PFSK-1 (cell line): ENCODE results near the gene GJB2.

Experiments used
- FOXP2 ChIP-seq: optimal IDR thresholded peaks from 2 replicates; pipeline ENCODE3; 2011; ENCODE audit warnings: borderline replicate concordance, control low read depth, inconsistent platforms; ENCODE audit not compliant: insufficient read depth; ENCODE audit errors: extremely low read length, extremely low read depth
- POLR2AphosphoS5 ChIP-seq: IDR thresholded peaks from 2 replicates; pipeline ENCODE4 v1.6.1; 2012; ENCODE audit warnings: low read depth, mild to moderate bottlenecking, control low read depth, low read length, moderate library complexity
- REST ChIP-seq, 2 experiments: IDR thresholded peaks; 2 replicates each; pipeline versions ENCODE4 v1.6.1 to v1.8.0; 2011 to 2012; ENCODE audit warnings: low read depth in 2 of 2, low read length in 2 of 2, control low read depth in 1 of 2, inconsistent platforms in 1 of 2, mild to moderate bottlenecking in 1 of 2, moderate library complexity in 1 of 2; ENCODE audit not compliant: insufficient read depth in 1 of 2
- SIN3A ChIP-seq: IDR thresholded peaks from 2 replicates; pipeline ENCODE4 v1.6.1; 2012; ENCODE audit warnings: mild to moderate bottlenecking, low read length, moderate library complexity, borderline replicate concordance; ENCODE audit not compliant: insufficient read depth
- TAF1 ChIP-seq: IDR thresholded peaks from 2 replicates; pipeline ENCODE4 v1.6.1; 2012; ENCODE audit warnings: low read length, control low read depth, borderline replicate concordance; ENCODE audit not compliant: insufficient read depth

GJB2 gene

GRCh38 chr13:20161951-20162300 lies 30.8 kb downstream of the GJB2 start:
- TF ChIP-seq SIN3A (no peak), REST (IDR thresholded peaks at IDR 0.05; ENCODE audit: insufficient read depth in 1 of 2, low read depth in 2 of 2, low read length in 2 of 2) (no peak), TAF1 (no peak), FOXP2 (no peak), POLR2AphosphoS5 (no peak)

GRCh38 chr13:20161275-20161950 lies 31.3 kb downstream of the GJB2 start:
- TF ChIP-seq REST (IDR thresholded peaks at IDR 0.05; ENCODE audit: insufficient read depth in 1 of 2, low read depth in 2 of 2, low read length in 2 of 2) (no peak), FOXP2 (no peak), POLR2AphosphoS5 (no peak), TAF1 (no peak), SIN3A (no peak)

- TF ChIP-seq TAF1 = no peak
- TF ChIP-seq REST (IDR thresholded peaks at IDR 0.05; ENCODE audit: insufficient read depth in 1 of 2, low read depth in 2 of 2, low read length in 2 of 2) = no peak
- TF ChIP-seq POLR2AphosphoS5 = no peak
- no peak for TF ChIP-seq FOXP2
- TF ChIP-seq SIN3A = no peak
These were observed 32.1 kb downstream of the GJB2 start, which contains the start of gene GJA3 for GRCh38 chr13:20160306-20161274. TSS of gene GJA3 (minus strand) at chr13:20161052. CDS start at chr13:20143288, 17,764 bp downstream.

GRCh38 chr13:20159646-20160305 lies 33.0 kb downstream of the GJB2 start:
- TF ChIP-seq SIN3A (no peak), TAF1 (no peak), POLR2AphosphoS5 (no peak), FOXP2 (no peak), REST (IDR thresholded peaks at IDR 0.05; ENCODE audit: insufficient read depth in 1 of 2, low read depth in 2 of 2, low read length in 2 of 2) (no peak)
